Measurements from ENCODE around the gene TARBP2. TPM values are rescaled to one million over a fixed set of nuclear protein-coding genes. Genes with fewer than 3 reads are reported as not detected.
A peak's percentile ranks its signal among the peaks of the same experiment; 100 is the strongest.

Gene TARBP2
- total RNA-seq, 3 donors from 2014 or later = 24.8 to 45.1 (median 37.0) TPM

DNA sequence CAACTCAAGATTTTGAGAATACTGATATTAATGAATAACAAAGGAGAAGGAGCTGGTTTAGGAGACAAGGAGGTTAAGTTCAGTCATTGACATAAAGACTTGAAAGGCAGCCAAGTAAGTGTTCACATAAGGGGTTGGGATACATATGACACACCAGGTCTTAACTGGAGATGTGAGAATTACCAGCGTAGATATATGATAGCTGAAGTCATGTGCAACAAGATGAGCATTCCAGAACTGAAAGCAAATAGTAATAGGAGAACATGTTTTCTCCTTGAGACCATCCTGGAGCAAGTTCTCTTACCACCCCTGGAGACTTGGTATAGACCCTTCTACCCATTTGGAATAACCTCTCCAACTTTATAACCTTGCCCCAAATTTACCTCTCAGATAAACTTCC, 49.5 kb downstream of the TARBP2 start:
- TF ChIP-seq POLR2A (IDR thresholded peaks at IDR 0.05) (no peak), POLR2AphosphoS5 (IDR thresholded peaks at IDR 0.05) (no peak)
- TF ChIP-seq, protein P1, sequence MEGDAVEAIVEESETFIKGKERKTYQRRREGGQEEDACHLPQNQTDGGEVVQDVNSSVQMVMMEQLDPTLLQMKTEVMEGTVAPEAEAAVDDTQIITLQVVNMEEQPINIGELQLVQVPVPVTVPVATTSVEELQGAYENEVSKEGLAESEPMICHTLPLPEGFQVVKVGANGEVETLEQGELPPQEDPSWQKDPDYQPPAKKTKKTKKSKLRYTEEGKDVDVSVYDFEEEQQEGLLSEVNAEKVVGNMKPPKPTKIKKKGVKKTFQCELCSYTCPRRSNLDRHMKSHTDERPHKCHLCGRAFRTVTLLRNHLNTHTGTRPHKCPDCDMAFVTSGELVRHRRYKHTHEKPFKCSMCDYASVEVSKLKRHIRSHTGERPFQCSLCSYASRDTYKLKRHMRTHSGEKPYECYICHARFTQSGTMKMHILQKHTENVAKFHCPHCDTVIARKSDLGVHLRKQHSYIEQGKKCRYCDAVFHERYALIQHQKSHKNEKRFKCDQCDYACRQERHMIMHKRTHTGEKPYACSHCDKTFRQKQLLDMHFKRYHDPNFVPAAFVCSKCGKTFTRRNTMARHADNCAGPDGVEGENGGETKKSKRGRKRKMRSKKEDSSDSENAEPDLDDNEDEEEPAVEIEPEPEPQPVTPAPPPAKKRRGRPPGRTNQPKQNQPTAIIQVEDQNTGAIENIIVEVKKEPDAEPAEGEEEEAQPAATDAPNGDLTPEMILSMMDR (IDR thresholded peaks at IDR 0.05) = no peak
- intact Hi-C loops (cut with DNase I; ENCODE audit: low total_unique reads) = no loop called here
- H3K36me3 ChIP-seq = no peaks in the 10 kb centered on the region

DNA sequence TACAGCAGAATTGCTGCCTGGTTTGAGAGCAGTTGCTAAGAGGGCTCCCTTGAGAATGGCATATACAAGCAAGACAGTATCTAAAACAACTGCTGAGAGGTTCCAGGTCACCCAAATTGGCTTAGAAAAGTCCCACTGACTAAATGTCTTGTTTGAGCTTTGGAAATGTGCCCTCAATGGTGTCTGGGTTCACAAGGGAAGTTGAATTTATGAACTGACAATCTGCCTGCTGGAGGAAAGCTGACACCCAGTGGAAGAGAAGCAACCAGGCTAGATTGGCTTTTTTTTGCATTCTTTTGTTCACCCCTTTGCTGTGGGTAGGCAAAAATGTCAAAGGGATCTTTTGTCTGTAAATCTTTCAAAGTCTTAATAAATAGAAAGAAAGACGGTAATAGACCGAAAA, 50.8 kb downstream of the TARBP2 start:
- Histone ChIP-seq H3K27ac (peak overlapping the region in 1 of 2 donors; percentile 3), H3K9me3 (no peaks in the 10 kb centered on the region), H3K27me3 (no peaks in the 10 kb centered on the region), H3K36me3 (no peaks in the 10 kb centered on the region), H3K4me1 (no peaks in the 10 kb centered on the region), H3K4me3 (no peak overlapping the region)
- intact Hi-C loops (cut with DNase I; ENCODE audit: low total_unique reads) = no loop called here
- no peak for DNase-seq (ENCODE audit: low spot score in 2 of 2)
- TF ChIP-seq POLR2AphosphoS5 (IDR thresholded peaks at IDR 0.05) = no peak

More for the DNA sequence above, 49.5 kb downstream of the TARBP2 start:
- no peak overlapping the region for H3K27ac ChIP-seq
- H3K27me3 ChIP-seq = no peaks in the 10 kb centered on the region
- H3K4me1 ChIP-seq = no peaks in the 10 kb centered on the region
- H3K9me3 ChIP-seq = no peaks in the 10 kb centered on the region
- no peak for DNase-seq (ENCODE audit: low spot score in 2 of 2)
- H3K4me3 ChIP-seq = no peak overlapping the region

DNA sequence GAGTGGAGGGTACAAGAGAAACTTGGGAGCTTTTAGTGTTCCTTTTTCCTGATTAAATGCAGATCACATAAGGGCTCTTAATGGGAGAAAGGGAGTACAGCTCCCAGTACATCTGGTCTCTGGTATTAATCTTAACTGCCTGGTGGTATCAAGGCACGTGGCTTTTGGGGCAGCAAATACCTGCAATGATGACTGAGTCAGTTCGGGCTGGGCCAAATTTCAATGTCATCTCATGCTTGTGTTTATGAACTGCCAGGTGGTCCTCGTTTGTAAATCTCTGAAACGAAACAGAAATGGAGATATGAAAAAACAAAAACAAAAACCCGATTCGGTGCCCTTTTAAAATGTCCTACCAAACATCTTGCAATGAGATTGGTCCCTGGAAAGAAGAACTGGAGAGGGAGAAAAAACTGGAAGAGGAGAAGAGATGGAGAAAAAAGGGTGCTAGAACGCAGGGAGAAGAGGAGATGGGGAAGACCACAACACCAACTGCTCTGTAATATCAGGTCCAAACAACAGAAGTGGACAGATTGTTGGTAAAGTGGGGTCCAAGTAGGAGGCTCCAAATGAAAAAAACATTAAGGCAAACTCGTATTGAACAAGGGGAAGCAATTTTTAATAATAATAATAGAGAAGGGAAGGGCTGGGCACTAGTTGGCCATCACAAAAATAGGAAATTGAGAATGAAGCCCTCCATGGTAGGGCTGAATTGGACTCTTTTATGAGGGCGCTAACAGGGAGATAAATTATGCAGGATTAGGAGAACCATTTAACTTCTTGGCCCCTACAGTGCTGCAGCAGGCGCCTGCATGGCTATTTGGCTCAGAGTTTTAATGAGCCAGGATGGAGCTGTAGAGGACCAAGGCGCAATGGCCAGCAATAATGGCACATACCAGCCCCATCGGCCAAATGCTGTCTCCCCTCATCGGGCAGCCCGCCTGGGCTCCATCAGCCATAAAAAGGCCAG, 51.6 kb downstream of the TARBP2 start:
- H3K36me3 ChIP-seq = no peaks in the 10 kb centered on the region
- intact Hi-C loops (cut with DNase I; ENCODE audit: low total_unique reads) = no loop called here
- H3K27me3 ChIP-seq = no peaks in the 10 kb centered on the region
- peaks cover 0 to under 1% of the 10 kb centered on the region in 2 donors for H3K4me1 ChIP-seq
- H3K4me3 ChIP-seq = no peak overlapping the region
- no peak overlapping the region for H3K27ac ChIP-seq
- TF ChIP-seq POLR2AphosphoS5 (IDR thresholded peaks at IDR 0.05) = no peak
- no peak for TF ChIP-seq POLR2A (IDR thresholded peaks at IDR 0.05)
- TF ChIP-seq, protein P1 (IDR thresholded peaks at IDR 0.05) = no peak
- DNase-seq (ENCODE audit: low spot score in 2 of 2) = no peak
- no peaks in the 10 kb centered on the region for H3K9me3 ChIP-seq

Other genes starting within 250 kb of the TARBP2 start
- gene ESPL1, start 233.0 kb upstream of the TARBP2 start, total RNA-seq = 1 to 10 TPM in 2 of 3 donors, under 1 TPM in 1; 0.33 to 1.3 (median 1.2) TPM
- 1,000 to 10,000 TPM in 1 of 3 donors, 100 to 1,000 TPM in 2; 764 to 1,048 (median 840) TPM for gene PFDN5, start 205.7 kb upstream of the TARBP2 start, total RNA-seq
- gene MYG1, start 201.6 kb upstream of the TARBP2 start, total RNA-seq = 10 to 100 TPM; 35.7 to 63.8 (median 39.1) TPM
- gene AAAS, start 179.7 kb upstream of the TARBP2 start, total RNA-seq = 10 to 100 TPM; 46.2 to 63.7 (median 51.0) TPM
- gene SP7, start 164.9 kb upstream of the TARBP2 start, total RNA-seq = not detected
- 100 to 1,000 TPM in 1 of 3 donors, 10 to 100 TPM in 2; 84.6 to 111 (median 91.4) TPM for gene SP1, start 121.1 kb upstream of the TARBP2 start, total RNA-seq
- gene AMHR2, start 77.4 kb upstream of the TARBP2 start, total RNA-seq = under 1 TPM in 1 of 3 donors, not detected in 2; 0.15 TPM
- 10 to 100 TPM; 57.1 to 65.1 (median 61.0) TPM for gene PRR13, start 59.5 kb upstream of the TARBP2 start, total RNA-seq
- gene PCBP2, start 49.2 kb upstream of the TARBP2 start, total RNA-seq = 100 to 1,000 TPM; 512 to 722 (median 529) TPM
- gene MAP3K12, start 1.8 kb upstream of the TARBP2 start, total RNA-seq = 10 to 100 TPM; 16.4 to 28.8 (median 24.6) TPM
- under 1 TPM in 1 of 3 donors, not detected in 2; 0.98 TPM for gene NPFF, start 6.2 kb downstream of the TARBP2 start, total RNA-seq
- gene ATF7, start 125.1 kb downstream of the TARBP2 start, total RNA-seq = 10 to 100 TPM; 31.4 to 34.1 (median 33.4) TPM
- 100 to 1,000 TPM; 286 to 394 (median 306) TPM for gene ATP5MC2, start 174.8 kb downstream of the TARBP2 start, total RNA-seq
- 100 to 1,000 TPM; 218 to 301 (median 295) TPM for gene CALCOCO1, start 226.2 kb downstream of the TARBP2 start, total RNA-seq